Measurements from ENCODE around the gene PSTPIP1. TPM values are rescaled to one million over a fixed set of nuclear protein-coding genes. Genes with fewer than 3 reads are reported as not detected.

The PSTPIP1 gene
- total and polyA plus RNA-seq, 2 experiments from 2014 or later, result not detected

DNA sequence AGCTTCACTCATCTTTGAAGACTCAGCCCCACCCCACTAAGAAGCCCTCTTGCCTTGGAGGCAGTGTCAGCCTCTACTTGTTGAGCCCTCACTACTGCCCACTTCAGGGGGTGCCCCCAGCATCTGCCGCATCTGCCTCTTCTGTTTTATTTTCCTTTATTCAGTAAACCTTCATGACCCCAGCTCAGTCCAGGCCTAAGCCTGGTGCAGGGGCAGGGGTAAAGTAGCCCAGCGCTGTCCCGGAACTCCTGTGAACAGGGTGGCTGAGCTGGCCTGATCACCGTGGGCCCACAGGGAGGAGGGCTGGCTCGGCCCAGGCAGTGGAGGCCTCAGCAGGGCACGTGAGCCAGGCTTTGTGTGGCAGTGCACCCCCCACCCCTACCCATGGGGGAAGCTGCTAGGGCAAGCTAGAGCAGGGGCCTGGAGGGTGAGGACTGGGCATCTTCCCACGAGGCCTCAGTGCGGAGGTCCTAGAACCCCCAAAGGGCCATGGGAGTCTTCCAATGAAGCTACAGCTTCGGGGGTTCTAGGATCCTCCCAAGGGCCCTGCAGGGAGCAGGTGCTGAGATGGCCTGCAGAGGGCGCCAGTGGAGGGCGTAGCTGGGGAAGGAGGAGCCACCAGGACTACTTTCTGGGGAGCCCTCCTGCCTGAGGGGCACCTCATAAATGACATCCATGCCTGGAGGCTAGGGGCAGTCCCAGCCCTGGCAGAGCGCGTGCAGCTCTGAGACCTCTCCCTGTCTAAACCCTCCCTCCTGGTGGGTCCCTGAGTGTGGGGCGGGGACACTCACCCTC, 40.0 kb downstream of the PSTPIP1 start:
- H3K27me3 ChIP-seq, result no peaks in the 10 kb centered on the region
- H3K9me2 ChIP-seq (replicated peaks; ENCODE audit: insufficient read depth), result no peaks in the 10 kb centered on the region
- H3K4me1 ChIP-seq (ENCODE audit: insufficient read depth), result peaks cover 3% of the 10 kb centered on the region
- no peak overlapping the region for H2AFZ ChIP-seq
- peak; percentile 46 for DNase-seq (ENCODE audit: low spot score)
- no peaks in the 10 kb centered on the region for H3K9me3 ChIP-seq (ENCODE audit: low read depth)
- no peak overlapping the region for H3K27ac ChIP-seq
- H3K4me3 ChIP-seq, result no peak overlapping the region
- H4K20me1 ChIP-seq (ENCODE audit: insufficient read depth, poor library complexity, severe bottlenecking), result no peaks in the 10 kb centered on the region
- no peaks in the 10 kb centered on the region for H3K36me3 ChIP-seq (replicated peaks; ENCODE audit: insufficient read depth, low read depth)
- whole genome bisulfite sequencing (ENCODE audit: low lambda C conversion rate, missing lambda C conversion rate), result 73% methylated on average over 14 of the region's 14 CpGs
- no peaks in the 10 kb centered on the region for H3K79me2 ChIP-seq
- no peak overlapping the region for H3K4me2 ChIP-seq
- TF ChIP-seq, protein P1, sequence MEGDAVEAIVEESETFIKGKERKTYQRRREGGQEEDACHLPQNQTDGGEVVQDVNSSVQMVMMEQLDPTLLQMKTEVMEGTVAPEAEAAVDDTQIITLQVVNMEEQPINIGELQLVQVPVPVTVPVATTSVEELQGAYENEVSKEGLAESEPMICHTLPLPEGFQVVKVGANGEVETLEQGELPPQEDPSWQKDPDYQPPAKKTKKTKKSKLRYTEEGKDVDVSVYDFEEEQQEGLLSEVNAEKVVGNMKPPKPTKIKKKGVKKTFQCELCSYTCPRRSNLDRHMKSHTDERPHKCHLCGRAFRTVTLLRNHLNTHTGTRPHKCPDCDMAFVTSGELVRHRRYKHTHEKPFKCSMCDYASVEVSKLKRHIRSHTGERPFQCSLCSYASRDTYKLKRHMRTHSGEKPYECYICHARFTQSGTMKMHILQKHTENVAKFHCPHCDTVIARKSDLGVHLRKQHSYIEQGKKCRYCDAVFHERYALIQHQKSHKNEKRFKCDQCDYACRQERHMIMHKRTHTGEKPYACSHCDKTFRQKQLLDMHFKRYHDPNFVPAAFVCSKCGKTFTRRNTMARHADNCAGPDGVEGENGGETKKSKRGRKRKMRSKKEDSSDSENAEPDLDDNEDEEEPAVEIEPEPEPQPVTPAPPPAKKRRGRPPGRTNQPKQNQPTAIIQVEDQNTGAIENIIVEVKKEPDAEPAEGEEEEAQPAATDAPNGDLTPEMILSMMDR (IDR thresholded peaks at IDR 0.05; ENCODE audit: poor library complexity), result peak; percentile 55
- TF ChIP-seq EZH2 (IDR thresholded peaks at IDR 0.05; ENCODE audit: borderline replicate concordance), result no peak

DNA sequence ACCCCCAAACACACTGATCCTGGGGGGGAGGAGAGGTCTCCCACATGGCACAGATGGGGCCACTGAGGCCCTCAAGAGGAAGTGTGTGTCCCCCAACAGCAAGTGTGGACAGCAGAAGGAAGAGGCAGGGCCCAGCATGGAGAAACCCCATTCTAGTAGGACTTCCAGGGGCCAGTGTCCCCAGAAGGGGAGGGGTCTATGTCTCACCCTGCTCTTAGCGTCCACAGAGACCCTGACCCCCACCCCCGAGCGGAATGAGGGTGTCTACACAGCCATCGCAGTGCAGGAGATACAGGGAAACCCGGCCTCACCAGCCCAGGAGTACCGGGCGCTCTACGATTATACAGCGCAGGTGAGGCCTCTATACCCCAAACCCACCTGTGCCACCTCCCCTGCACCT, 40.7 kb downstream of the PSTPIP1 start:
- H2AFZ ChIP-seq, result no peak overlapping the region
- no peaks in the 10 kb centered on the region for H3K79me2 ChIP-seq
- H3K9me2 ChIP-seq (replicated peaks; ENCODE audit: insufficient read depth), result no peaks in the 10 kb centered on the region
- no peaks in the 10 kb centered on the region for H3K9me3 ChIP-seq (ENCODE audit: low read depth)
- H3K27ac ChIP-seq, result no peak overlapping the region
- TF ChIP-seq, protein P1 (IDR thresholded peaks at IDR 0.05; ENCODE audit: poor library complexity), result no peak
- TF ChIP-seq EZH2phosphoT487 (IDR thresholded peaks at IDR 0.05; ENCODE audit: low read depth, severe bottlenecking, unreplicated experiment), result no peak
- WGBS (ENCODE audit: low lambda C conversion rate, missing lambda C conversion rate), result 96% methylated on average over 5 of the region's 9 CpGs
- H3K4me2 ChIP-seq, result no peak overlapping the region
- no peaks in the 10 kb centered on the region for H4K20me1 ChIP-seq (ENCODE audit: insufficient read depth, poor library complexity, severe bottlenecking)
- no peaks in the 10 kb centered on the region for H3K27me3 ChIP-seq
- H3K4me1 ChIP-seq (ENCODE audit: insufficient read depth), result peaks cover 3% of the 10 kb centered on the region
- H3K36me3 ChIP-seq (replicated peaks; ENCODE audit: insufficient read depth, low read depth), result no peaks in the 10 kb centered on the region
- DNase-seq (ENCODE audit: low spot score), result peak; percentile 4
- no peak overlapping the region for H3K4me3 ChIP-seq

DNA sequence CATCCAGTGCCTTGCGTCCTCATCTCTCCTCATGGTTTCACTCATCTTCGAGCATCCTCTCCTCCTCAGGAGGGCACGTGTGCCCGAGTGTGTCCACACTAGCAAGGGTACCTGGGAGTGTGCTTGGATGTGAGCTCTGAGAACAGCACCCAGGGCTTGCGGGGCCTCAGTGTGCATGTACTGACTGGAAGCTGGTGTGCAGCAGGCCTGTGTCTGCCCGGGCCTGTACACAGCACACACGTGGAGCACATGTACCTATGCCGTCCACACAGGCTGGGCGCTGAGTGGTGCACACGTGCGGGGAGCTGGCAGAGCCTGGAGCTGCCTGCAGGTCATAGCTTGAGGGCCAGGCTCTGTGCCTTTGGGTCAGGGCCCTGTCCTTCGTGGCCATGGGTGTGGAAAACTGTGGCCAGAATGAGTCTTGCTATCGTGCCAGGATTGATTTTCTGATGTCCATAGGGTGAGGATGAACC, 41.1 kb downstream of the PSTPIP1 start:
- no peaks in the 10 kb centered on the region for H3K36me3 ChIP-seq (replicated peaks; ENCODE audit: insufficient read depth, low read depth)
- no peaks in the 10 kb centered on the region for H3K9me2 ChIP-seq (replicated peaks; ENCODE audit: insufficient read depth)
- no peak for TF ChIP-seq EZH2 (IDR thresholded peaks at IDR 0.05; ENCODE audit: borderline replicate concordance)
- no peak for TF ChIP-seq EZH2phosphoT487 (IDR thresholded peaks at IDR 0.05; ENCODE audit: low read depth, severe bottlenecking, unreplicated experiment)
- TF ChIP-seq, protein P1 (IDR thresholded peaks at IDR 0.05; ENCODE audit: poor library complexity), result no peak
- no peaks in the 10 kb centered on the region for H3K9me3 ChIP-seq (ENCODE audit: low read depth)
- H3K79me2 ChIP-seq, result no peaks in the 10 kb centered on the region
- no peak overlapping the region for H3K27ac ChIP-seq
- peaks cover 3% of the 10 kb centered on the region for H3K4me1 ChIP-seq (ENCODE audit: insufficient read depth)
- no peak overlapping the region for H3K4me3 ChIP-seq
- no peak overlapping the region for H2AFZ ChIP-seq
- H4K20me1 ChIP-seq (ENCODE audit: insufficient read depth, poor library complexity, severe bottlenecking), result no peaks in the 10 kb centered on the region
- H3K4me2 ChIP-seq, result no peak overlapping the region
- no peak for DNase-seq (ENCODE audit: low spot score)
- H3K27me3 ChIP-seq, result no peaks in the 10 kb centered on the region
- 94% methylated on average over 13 of the region's 13 CpGs for WGBS (ENCODE audit: low lambda C conversion rate, missing lambda C conversion rate)
